Measurements from ENCODE around the gene WDFY4.

GRCh38 chr10:48880016-48880705, 195.5 kb downstream of the WDFY4 start:
- TF ChIP-seq POLR2AphosphoS5 (IDR thresholded peaks at IDR 0.05; ENCODE audit: low read depth, low read length): no peak
- no peak for TF ChIP-seq POLR2A (IDR thresholded peaks at IDR 0.05; ENCODE audit: low read depth, low read length)
- TF ChIP-seq TAF1 (IDR thresholded peaks at IDR 0.05; ENCODE audit: low read depth, low read length): no peak
- TF ChIP-seq POU2F2 (IDR thresholded peaks at IDR 0.05; ENCODE audit: low read depth, low read length): no peak
- TF ChIP-seq SPI1 (IDR thresholded peaks at IDR 0.05; ENCODE audit: low read depth, low read length): no peak

All from GM12891 (cell line).